Tibial artery (tissue), 4 donors: Measurements from ENCODE around the gene LRRC8C.

Experiments used
- DNase-seq, 2 donors: peaks; one replicate each; pipeline ENCODE4 v3.0.0-alpha.2; 2019
- H3K27ac ChIP-seq, 2 donors: fragments of 200-600 bp; sonication (generic) in 1 of 2; 1 replicate in 1 of 2; 2 replicates in 1 of 2; pipeline ENCODE4 v1.5.1; 2018 to 2019; ENCODE audit warnings: mild to moderate bottlenecking in 1 of 2
- H3K27me3 ChIP-seq, 2 donors: fragments of 200-600 bp; sonication (generic) in 1 of 2; one replicate each; pipeline versions ENCODE4 v1.5.1 to v1.6.0; 2016 to 2019
- H3K36me3 ChIP-seq, 3 donors: fragments of 200-600 bp; sonication (generic) in 2 of 3; one replicate each; pipeline ENCODE4 v1.5.1; 2016 to 2019; ENCODE audit warnings: mild to moderate bottlenecking in 2 of 3
- H3K4me1 ChIP-seq, 4 donors: fragments of 200-600 bp; sonication (generic) in 2 of 4; 1 replicate in 3 of 4; 2 replicates in 1 of 4; pipeline ENCODE4 v1.5.1; 2016 to 2019
- H3K4me3 ChIP-seq, 2 donors: fragments of 200-600 bp; sonication (generic) in 1 of 2; 1 replicate in 1 of 2; 2 replicates in 1 of 2; pipeline ENCODE4 v1.5.1; 2018 to 2019; ENCODE audit warnings: mild to moderate bottlenecking in 2 of 2
- H3K9me3 ChIP-seq, 3 donors: fragments of 200-600 bp; sonication (generic) in 1 of 3; one replicate each; pipeline ENCODE4 v1.5.1; 2016 to 2019
- CTCF ChIP-seq, 2 experiments: fragments of 200-600 bp in 1 of 2; fragments of 450-650 bp in 1 of 2; IDR thresholded peaks; one replicate each; pipeline ENCODE4 v1.5.1; 2017 to 2019; ENCODE audit warnings: antibody characterized with exemption in 2 of 2, mild to moderate bottlenecking in 1 of 2, moderate library complexity in 1 of 2
- intact Hi-C: fragments of 100-400 bp; cut with DNase I; formaldehyde crosslinking; loops from one replicate; pipeline ENCODE4 v1.15.0; 2023; ENCODE audit warnings: low total_unique reads

Gene LRRC8C

GRCh38 chr1:89632657-89633247 is at the start of gene LRRC8C:
LRRC8C (plus strand) TSS chr1:89633120; CDS start chr1:89686474, 53,354 bp downstream.
- Histone ChIP-seq H3K27ac (peak within 1 kb of the TSS; percentile 79 to 83), H3K4me3 (peak within 1 kb of the TSS; percentile 80 to 88), H3K27me3 (no peaks in the 10 kb centered on the region), H3K9me3 (no peaks in the 10 kb centered on the region), H3K36me3 (no peaks in the 10 kb centered on the region), H3K4me1 (peaks cover 0 to 20% (median 6%) of the 10 kb centered on the region in 4 donors)
- intact Hi-C loops = loop anchor here (2.0 to 10.0 kb wide), 2 partner anchors 108 to 130 kb away; partner anchors contain the start of gene LRRC8B
- DNase-seq = peak; percentile 66 to 90
- TF ChIP-seq CTCF (IDR thresholded peaks at IDR 0.05) = peak; percentile 26 to 59

- no peak for TF ChIP-seq CTCF (IDR thresholded peaks at IDR 0.05)
- peaks cover 0 to 23% (median 4%) of the 10 kb centered on the region in 3 donors for H3K36me3 ChIP-seq
- H3K9me3 ChIP-seq = no peaks in the 10 kb centered on the region
- DNase-seq = no peak
- intact Hi-C loops = no loop called here
- no peak overlapping the region for H3K4me3 ChIP-seq
- H3K27me3 ChIP-seq = no peaks in the 10 kb centered on the region
- no peaks in the 10 kb centered on the region for H3K4me1 ChIP-seq
- H3K27ac ChIP-seq = no peak overlapping the region
Measured at GRCh38 chr1:89584211-89584610, 48.7 kb upstream of the LRRC8C start.

- no peak overlapping the region for H3K4me3 ChIP-seq
- intact Hi-C loops = no loop called here
- no peak overlapping the region for H3K27ac ChIP-seq
- no peaks in the 10 kb centered on the region for H3K9me3 ChIP-seq
- TF ChIP-seq CTCF (IDR thresholded peaks at IDR 0.05) = no peak
- peaks cover 0 to 23% (median 4%) of the 10 kb centered on the region in 3 donors for H3K36me3 ChIP-seq
- H3K4me1 ChIP-seq = no peaks in the 10 kb centered on the region
- no peak for DNase-seq
- H3K27me3 ChIP-seq = no peaks in the 10 kb centered on the region
Measured at GRCh38 chr1:89584781-89585180, 48.1 kb upstream of the LRRC8C start.

- intact Hi-C loops = no loop called here
- TF ChIP-seq CTCF (IDR thresholded peaks at IDR 0.05) = no peak
- no peak for DNase-seq
- H3K4me1 ChIP-seq = peaks cover 0 to 3% (median 0%) of the 10 kb centered on the region in 4 donors
- H3K9me3 ChIP-seq = no peaks in the 10 kb centered on the region
- peaks cover 0 to 18% (median 4%) of the 10 kb centered on the region in 3 donors for H3K36me3 ChIP-seq
- H3K27ac ChIP-seq = no peak overlapping the region
- H3K4me3 ChIP-seq = no peak overlapping the region
- no peaks in the 10 kb centered on the region for H3K27me3 ChIP-seq
Measured at GRCh38 chr1:89587729-89588161, 45.2 kb upstream of the LRRC8C start.

- Histone ChIP-seq H3K36me3 (peaks cover 0 to 10% (median 4%) of the 10 kb centered on the region in 3 donors), H3K27ac (no peak overlapping the region), H3K4me3 (no peak overlapping the region), H3K4me1 (peaks cover 0 to 3% (median 0%) of the 10 kb centered on the region in 4 donors), H3K27me3 (no peaks in the 10 kb centered on the region), H3K9me3 (no peaks in the 10 kb centered on the region)
- intact Hi-C loops = no loop called here
- no peak for DNase-seq
- no peak for TF ChIP-seq CTCF (IDR thresholded peaks at IDR 0.05)
Measured at GRCh38 chr1:89588480-89588879, 44.4 kb upstream of the LRRC8C start.
